ENCODE data around the gene ASB7.

DNA sequence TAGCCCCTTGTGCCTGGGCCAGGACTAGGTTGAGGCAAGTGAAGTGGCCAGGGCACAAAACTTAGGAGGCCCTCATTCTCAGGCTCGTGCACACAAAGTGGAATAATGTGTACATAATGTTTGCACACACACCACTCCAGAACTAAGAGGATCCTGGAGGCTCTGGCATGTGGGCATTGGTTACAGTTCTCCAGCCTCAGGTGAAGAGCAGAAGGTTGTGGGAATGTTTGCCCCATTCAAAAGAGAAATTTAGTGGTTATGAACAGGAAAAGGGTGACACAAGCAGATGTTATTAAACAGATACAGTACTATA, 31.3 kb downstream of the ASB7 start:
- TF ChIP-seq, protein P1, sequence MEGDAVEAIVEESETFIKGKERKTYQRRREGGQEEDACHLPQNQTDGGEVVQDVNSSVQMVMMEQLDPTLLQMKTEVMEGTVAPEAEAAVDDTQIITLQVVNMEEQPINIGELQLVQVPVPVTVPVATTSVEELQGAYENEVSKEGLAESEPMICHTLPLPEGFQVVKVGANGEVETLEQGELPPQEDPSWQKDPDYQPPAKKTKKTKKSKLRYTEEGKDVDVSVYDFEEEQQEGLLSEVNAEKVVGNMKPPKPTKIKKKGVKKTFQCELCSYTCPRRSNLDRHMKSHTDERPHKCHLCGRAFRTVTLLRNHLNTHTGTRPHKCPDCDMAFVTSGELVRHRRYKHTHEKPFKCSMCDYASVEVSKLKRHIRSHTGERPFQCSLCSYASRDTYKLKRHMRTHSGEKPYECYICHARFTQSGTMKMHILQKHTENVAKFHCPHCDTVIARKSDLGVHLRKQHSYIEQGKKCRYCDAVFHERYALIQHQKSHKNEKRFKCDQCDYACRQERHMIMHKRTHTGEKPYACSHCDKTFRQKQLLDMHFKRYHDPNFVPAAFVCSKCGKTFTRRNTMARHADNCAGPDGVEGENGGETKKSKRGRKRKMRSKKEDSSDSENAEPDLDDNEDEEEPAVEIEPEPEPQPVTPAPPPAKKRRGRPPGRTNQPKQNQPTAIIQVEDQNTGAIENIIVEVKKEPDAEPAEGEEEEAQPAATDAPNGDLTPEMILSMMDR (IDR thresholded peaks at IDR 0.05), result no peak
- no peak for TF ChIP-seq POLR2A (IDR thresholded peaks at IDR 0.05)
